ENCODE results near the gene GRB2. TPM values are rescaled to one million over a fixed set of nuclear protein-coding genes. Genes with fewer than 3 reads are reported as not detected.

Gene GRB2
- total RNA-seq, 6 donors from 2014 or later = 103 to 168 (median 151) TPM

DNA sequence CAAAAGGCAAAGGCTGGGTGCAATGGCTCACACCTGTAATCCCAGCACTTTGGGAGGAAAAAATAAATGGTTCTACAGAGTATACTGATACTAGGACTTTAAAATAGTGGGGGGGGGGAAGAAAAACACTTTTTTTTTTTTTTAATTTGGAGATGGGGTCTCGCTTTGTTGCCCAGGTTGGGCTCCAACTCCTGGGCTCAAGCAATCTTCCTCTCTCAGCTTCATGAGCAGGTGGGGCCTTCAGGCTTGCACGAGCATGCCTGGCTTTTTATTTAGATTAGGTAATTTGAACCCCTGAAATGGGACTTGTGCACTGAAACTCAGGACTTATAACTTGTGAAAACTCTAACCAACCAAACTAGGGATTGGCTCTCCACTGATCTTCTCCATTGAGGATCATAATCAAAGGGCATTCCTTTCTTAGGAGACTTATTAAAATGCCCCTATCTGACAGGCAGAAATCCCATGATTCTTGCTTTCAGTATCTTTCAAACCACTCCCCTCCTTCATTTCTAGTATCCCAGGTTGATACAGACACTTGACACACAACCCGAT lies 16.9 kb downstream of the GRB2 start:
- no peak for DNase-seq
- Histone ChIP-seq H3K36me3 (peaks cover 0 to 20% (median 0%) of the 10 kb centered on the region in 4 donors), H3K4me3 (no peak overlapping the region), H3K9me3 (no peaks in the 10 kb centered on the region), H3K27me3 (no peaks in the 10 kb centered on the region), H3K27ac (no peak overlapping the region), H3K4me1 (peaks cover 34 to 81% (median 43%) of the 10 kb centered on the region in 4 donors)
- ATAC-seq (ENCODE audit: low FRiP score in 2 of 2) = no peak
- 64 to 80% methylated on average over 2 to 3 of the region's 3 CpGs for WGBS, 2 donors
- no peak for TF ChIP-seq POLR2AphosphoS5 (IDR thresholded peaks at IDR 0.05)
- TF ChIP-seq POLR2A (IDR thresholded peaks at IDR 0.05) = no peak
- TF ChIP-seq EP300 (IDR thresholded peaks at IDR 0.05) = no peak
- TF ChIP-seq, protein P1, sequence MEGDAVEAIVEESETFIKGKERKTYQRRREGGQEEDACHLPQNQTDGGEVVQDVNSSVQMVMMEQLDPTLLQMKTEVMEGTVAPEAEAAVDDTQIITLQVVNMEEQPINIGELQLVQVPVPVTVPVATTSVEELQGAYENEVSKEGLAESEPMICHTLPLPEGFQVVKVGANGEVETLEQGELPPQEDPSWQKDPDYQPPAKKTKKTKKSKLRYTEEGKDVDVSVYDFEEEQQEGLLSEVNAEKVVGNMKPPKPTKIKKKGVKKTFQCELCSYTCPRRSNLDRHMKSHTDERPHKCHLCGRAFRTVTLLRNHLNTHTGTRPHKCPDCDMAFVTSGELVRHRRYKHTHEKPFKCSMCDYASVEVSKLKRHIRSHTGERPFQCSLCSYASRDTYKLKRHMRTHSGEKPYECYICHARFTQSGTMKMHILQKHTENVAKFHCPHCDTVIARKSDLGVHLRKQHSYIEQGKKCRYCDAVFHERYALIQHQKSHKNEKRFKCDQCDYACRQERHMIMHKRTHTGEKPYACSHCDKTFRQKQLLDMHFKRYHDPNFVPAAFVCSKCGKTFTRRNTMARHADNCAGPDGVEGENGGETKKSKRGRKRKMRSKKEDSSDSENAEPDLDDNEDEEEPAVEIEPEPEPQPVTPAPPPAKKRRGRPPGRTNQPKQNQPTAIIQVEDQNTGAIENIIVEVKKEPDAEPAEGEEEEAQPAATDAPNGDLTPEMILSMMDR (IDR thresholded peaks at IDR 0.05) = no peak

DNA sequence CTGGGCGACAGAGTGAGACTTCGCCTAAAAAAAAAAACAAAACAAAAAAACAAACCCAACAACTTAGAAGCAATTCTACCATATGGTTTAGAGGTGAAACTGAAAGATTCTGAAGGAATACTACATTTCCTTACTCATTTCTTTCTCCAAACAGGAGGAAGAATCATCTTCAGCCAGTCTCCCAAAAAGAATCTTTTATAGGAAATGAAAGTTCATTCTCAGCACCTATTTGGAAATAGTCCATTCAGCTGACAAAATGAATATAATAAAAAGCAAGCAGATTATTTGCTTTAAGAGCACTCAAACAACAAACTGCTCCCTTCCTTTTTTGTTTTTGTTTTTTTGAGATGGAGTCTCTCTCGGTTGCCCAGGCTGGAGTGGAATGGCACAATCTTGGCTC lies 17.7 kb downstream of the GRB2 start:
- Histone ChIP-seq H3K36me3 (peaks cover 0 to 20% (median 0%) of the 10 kb centered on the region in 4 donors), H3K4me3 (no peak overlapping the region), H3K4me1 (peaks cover 31 to 81% (median 39%) of the 10 kb centered on the region in 4 donors), H3K27ac (no peak overlapping the region), H3K9me3 (no peaks in the 10 kb centered on the region), H3K27me3 (no peaks in the 10 kb centered on the region)
- TF ChIP-seq POLR2AphosphoS5 (IDR thresholded peaks at IDR 0.05) (no peak), EP300 (IDR thresholded peaks at IDR 0.05) (no peak), POLR2A (IDR thresholded peaks at IDR 0.05) (no peak)
- TF ChIP-seq, protein P1 (IDR thresholded peaks at IDR 0.05) = no peak
- 80 to 88% methylated on average over 3 of the region's 3 CpGs for WGBS, 2 donors
- no peak for ATAC-seq (ENCODE audit: low FRiP score in 2 of 2)
- no peak for DNase-seq

DNA sequence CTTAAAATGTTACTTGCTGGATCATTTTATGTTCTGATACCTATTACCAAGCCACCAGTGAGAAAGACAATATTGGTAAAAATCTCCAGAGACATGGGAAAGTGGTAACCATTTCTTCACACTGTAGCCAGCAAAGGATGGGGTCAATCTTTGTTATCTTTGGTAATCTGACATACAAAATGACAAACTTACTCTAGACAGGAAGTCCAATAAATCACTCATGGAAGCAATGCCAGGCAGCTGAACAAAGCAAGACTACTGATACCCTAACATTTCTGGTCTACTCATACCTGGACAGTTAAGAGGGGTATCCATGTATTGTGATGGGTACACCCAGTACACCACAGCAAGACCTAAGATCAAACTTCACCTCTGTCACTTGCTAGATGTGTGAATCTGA lies 19.0 kb downstream of the GRB2 start:
- H3K27me3 ChIP-seq = no peaks in the 10 kb centered on the region
- H3K4me1 ChIP-seq = peaks cover 21 to 68% (median 32%) of the 10 kb centered on the region in 4 donors
- peaks cover 0 to 20% (median 0%) of the 10 kb centered on the region in 4 donors for H3K36me3 ChIP-seq
- no peak for DNase-seq
- H3K9me3 ChIP-seq = no peaks in the 10 kb centered on the region
- H3K27ac ChIP-seq = no peak overlapping the region
- TF ChIP-seq POLR2AphosphoS5 (IDR thresholded peaks at IDR 0.05) = no peak
- TF ChIP-seq, protein P1 (IDR thresholded peaks at IDR 0.05) = no peak
- no peak for TF ChIP-seq POLR2A (IDR thresholded peaks at IDR 0.05)
- TF ChIP-seq EP300 (IDR thresholded peaks at IDR 0.05) = no peak
- no peak for ATAC-seq (ENCODE audit: low FRiP score in 2 of 2)
- no peak overlapping the region for H3K4me3 ChIP-seq

DNA sequence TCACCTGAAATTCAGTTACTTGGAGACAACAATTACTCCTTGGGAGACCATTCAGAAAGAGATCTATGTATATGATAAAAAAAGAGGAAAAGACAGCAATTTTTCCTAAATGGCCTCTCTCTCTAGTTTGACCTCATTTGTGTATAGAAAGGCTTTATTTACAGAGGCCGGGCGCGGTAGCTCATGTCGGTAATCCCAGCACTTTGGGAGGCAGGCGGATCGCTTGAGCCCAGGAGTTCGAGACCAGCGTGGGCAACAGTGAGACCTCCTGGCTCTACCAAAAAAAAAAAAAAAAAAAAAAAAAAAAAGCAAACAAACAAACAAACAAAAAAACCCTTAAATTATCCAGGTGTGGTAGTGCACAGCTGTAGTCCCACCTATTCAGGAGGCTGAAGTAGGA lies 20.7 kb downstream of the GRB2 start:
- H3K27me3 ChIP-seq = no peaks in the 10 kb centered on the region
- ATAC-seq (ENCODE audit: low FRiP score in 2 of 2) (no peak), DNase-seq (no peak)
- no peak for TF ChIP-seq EP300 (IDR thresholded peaks at IDR 0.05)
- no peak for TF ChIP-seq POLR2AphosphoS5 (IDR thresholded peaks at IDR 0.05)
- TF ChIP-seq, protein P1 (IDR thresholded peaks at IDR 0.05) = no peak
- TF ChIP-seq POLR2A (IDR thresholded peaks at IDR 0.05) = no peak
- peaks cover 0 to 12% (median 0%) of the 10 kb centered on the region in 4 donors for H3K36me3 ChIP-seq
- 95 to 96% methylated on average over 8 of the region's 8 CpGs for WGBS, 2 donors
- H3K4me1 ChIP-seq = peaks cover 22 to 70% (median 31%) of the 10 kb centered on the region in 4 donors
- H3K27ac ChIP-seq = no peak overlapping the region
- H3K4me3 ChIP-seq = no peak overlapping the region
- no peaks in the 10 kb centered on the region for H3K9me3 ChIP-seq

DNA sequence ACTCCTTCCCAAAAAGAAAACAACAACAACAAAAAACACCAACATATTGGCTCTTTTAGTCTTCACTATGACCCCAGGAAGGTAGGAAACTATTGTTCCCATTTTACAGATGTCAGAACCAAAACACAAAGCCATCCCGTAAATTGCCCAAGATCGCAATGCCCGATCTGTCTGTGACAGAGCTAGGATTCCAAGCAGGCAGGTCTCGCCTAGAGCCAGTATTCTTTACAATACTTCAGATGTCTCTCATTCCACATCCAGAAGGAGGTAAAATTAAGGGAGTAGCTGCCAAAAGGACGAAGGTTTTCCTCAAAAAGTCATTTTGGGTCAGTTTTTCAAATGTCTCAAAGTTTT lies 21.7 kb downstream of the GRB2 start:
- no peak overlapping the region for H3K27ac ChIP-seq
- H3K9me3 ChIP-seq = no peaks in the 10 kb centered on the region
- TF ChIP-seq POLR2AphosphoS5 (IDR thresholded peaks at IDR 0.05) (no peak), EP300 (IDR thresholded peaks at IDR 0.05) (no peak), POLR2A (IDR thresholded peaks at IDR 0.05) (no peak)
- TF ChIP-seq, protein P1 (IDR thresholded peaks at IDR 0.05) = no peak
- H3K36me3 ChIP-seq = peaks cover 0 to 9% (median 0%) of the 10 kb centered on the region in 4 donors
- 70 to 75% methylated on average over 5 of the region's 5 CpGs for WGBS, 2 donors
- H3K27me3 ChIP-seq = no peaks in the 10 kb centered on the region
- ATAC-seq (ENCODE audit: low FRiP score in 2 of 2) (no peak), DNase-seq (no peak)
- peaks cover 22 to 71% (median 32%) of the 10 kb centered on the region in 4 donors for H3K4me1 ChIP-seq
- H3K4me3 ChIP-seq = no peak overlapping the region

All from upper lobe of left lung (tissue), 6 donors.